HCT116 (cell line): ENCODE data around the gene LAD1. TPM values are rescaled to one million over a fixed set of nuclear protein-coding genes. Genes with fewer than 3 reads are reported as not detected.

ENCODE experiments used
- ATAC-seq: fragments of 200-7000 bp; cut with Tn5 transposase; 2 replicates; pipeline ENCODE4 v1.9.1; 2020; ENCODE audit warnings: mild to moderate bottlenecking, moderate library complexity
- BruUV-seq: library from RNA; stranded (reverse); fragments of 400-500 nt; replicated peaks from 2 replicates; lab custom pipeline; 2021; lab: Mats Ljungman, UMichigan
- CTCF ChIA-PET: fragments of 300-600 bp; sonication (Branson Sonifier 250); formaldehyde crosslinking; loops from one replicate; lab custom pipeline; 2021; ENCODE audit warnings: antibody characterized with exemption; lab: Charles Lee
- POLR2A ChIA-PET: fragments of 300-600, 350-600 bp; sonication (Branson Sonifier 250); formaldehyde crosslinking; loops from one replicate; lab custom pipeline; 2021; ENCODE audit warnings: antibody characterized with exemption; lab: Charles Lee
- RAD21 ChIA-PET, 2 experiments: fragments of 300-600 bp; sonication (Branson Sonifier 250); formaldehyde crosslinking; loops; one replicate each; lab custom pipeline; 2023; ENCODE audit warnings: low total read pairs in 2 of 2; ENCODE audit not compliant: uncharacterized antibody in 2 of 2, unreplicated experiment in 2 of 2, low non-redundant PET in 1 of 2; lab: Charles Lee
- DNase-seq: peaks from one replicate; pipeline ENCODE4 v3.0.0-alpha.2; 2010; ENCODE audit warnings: low read depth, low spot score
- H2AFZ ChIP-seq: fragments of 200-600 bp; shearing (Covaris generic), sonication (generic); 2 replicates; pipeline ENCODE4 v1.6.1; 2017; ENCODE audit warnings: low read depth, mixed run types, mixed read lengths, antibody characterized with exemption, low read length; ENCODE audit not compliant: poor library complexity, severe bottlenecking
- H3K27ac ChIP-seq: 2 replicates; pipeline ENCODE4 v1.5.1; 2012; ENCODE audit warnings: low read depth, low read length
- H3K27me3 ChIP-seq: fragments of 200-600 bp; sonication (generic); 2 replicates; pipeline ENCODE4 v1.6.1; 2016; ENCODE audit warnings: mixed run types, low read length, mixed read lengths; ENCODE audit not compliant: insufficient read depth
- H3K36me3 ChIP-seq, 2 experiments: fragments of 200-500 bp in 1 of 2; fragments of 200-600 bp in 1 of 2; sonication (Bioruptor generic) in 1 of 2; sonication (generic) in 1 of 2; 2 replicates each; pipeline versions ENCODE4 v1.5.1 to v1.6.1; 2014 to 2016; ENCODE audit warnings: low read length in 2 of 2, inconsistent platforms in 1 of 2, mixed read lengths in 1 of 2, mixed run types in 1 of 2; ENCODE audit not compliant: insufficient read depth in 2 of 2, control insufficient read depth in 1 of 2
- H3K4me1 ChIP-seq, 2 experiments: fragments of 200-600 bp in 1 of 2; sonication (generic) in 1 of 2; 2 replicates each; pipeline versions ENCODE4 v1.5.1 to v1.6.1; 2012 to 2017; ENCODE audit warnings: low read length in 2 of 2, inconsistent platforms in 1 of 2, mild to moderate bottlenecking in 1 of 2, mixed read lengths in 1 of 2, mixed run types in 1 of 2, moderate library complexity in 1 of 2; ENCODE audit not compliant: insufficient read depth in 2 of 2, control insufficient read depth in 1 of 2
- H3K4me2 ChIP-seq: fragments of 200-600 bp; sonication (generic); 2 replicates; pipeline ENCODE4 v1.6.1; 2017; ENCODE audit warnings: mixed run types, low read length, mixed read lengths
- H3K4me3 ChIP-seq, 2 experiments: fragments of 200-600 bp in 1 of 2; sonication (generic) in 1 of 2; replicated peaks in 1 of 2; 2 replicates each; pipeline ENCODE4 v1.5.1; 2011 to 2016; ENCODE audit warnings: low read length in 2 of 2, control low read depth in 1 of 2, low read depth in 1 of 2, mild to moderate bottlenecking in 1 of 2, mixed read lengths in 1 of 2, mixed run types in 1 of 2
- H3K79me2 ChIP-seq: fragments of 200-600 bp; sonication (generic); 2 replicates; pipeline ENCODE4 v1.6.1; 2017; ENCODE audit warnings: mild to moderate bottlenecking, mixed run types, low read length, moderate library complexity, mixed read lengths; ENCODE audit not compliant: insufficient read depth
- H3K9ac ChIP-seq: fragments of 200-600 bp; sonication (generic); 2 replicates; pipeline ENCODE4 v1.6.1; 2016; ENCODE audit warnings: low read length, mixed read lengths
- H3K9me2 ChIP-seq: fragments of 200-600 bp; sonication (generic), shearing (Covaris generic); 2 replicates; pipeline ENCODE4 v1.6.1; 2017; ENCODE audit warnings: mixed run types, mild to moderate bottlenecking, moderate library complexity; ENCODE audit not compliant: insufficient read depth
- H3K9me3 ChIP-seq, 2 experiments: fragments of 200-500 bp in 1 of 2; fragments of 200-600 bp in 1 of 2; sonication (Bioruptor generic) in 1 of 2; sonication (generic) in 1 of 2; 2 replicates each; pipeline ENCODE4 v1.6.1; 2014 to 2017; ENCODE audit warnings: low read length in 2 of 2, mixed read lengths in 2 of 2, inconsistent platforms in 1 of 2, low read depth in 1 of 2, mild to moderate bottlenecking in 1 of 2, mixed run types in 1 of 2, moderate library complexity in 1 of 2; ENCODE audit not compliant: control insufficient read depth in 1 of 2, insufficient read depth in 1 of 2
- H4K20me1 ChIP-seq: fragments of 200-600 bp; sonication (generic), shearing (Covaris generic); 2 replicates; pipeline ENCODE4 v1.6.1; 2017; ENCODE audit warnings: mixed run types, mild to moderate bottlenecking, moderate library complexity; ENCODE audit not compliant: insufficient read depth
- EGR1 ChIP-seq: IDR thresholded peaks from 2 replicates; pipeline ENCODE4 v1.6.1; 2012; ENCODE audit warnings: low read depth
- ELF1 ChIP-seq: IDR thresholded peaks from 2 replicates; pipeline ENCODE4 v1.6.1; 2012; ENCODE audit warnings: low read depth, borderline replicate concordance
- EZH2 ChIP-seq: fragments of 200-600 bp; sonication (generic); IDR thresholded peaks from 2 replicates; pipeline ENCODE4 v1.6.1; 2017; ENCODE audit warnings: antibody characterized with exemption, mixed run types
- EZH2phosphoT487 ChIP-seq: fragments of 200-600 bp; IDR thresholded peaks from 2 replicates; pipeline ENCODE4 v1.6.1; 2018; ENCODE audit warnings: antibody characterized with exemption, borderline replicate concordance
- FOSL1 ChIP-seq: IDR thresholded peaks from 2 replicates; pipeline ENCODE4 v1.6.1; 2012; ENCODE audit warnings: low read depth
- JUND ChIP-seq: IDR thresholded peaks from 2 replicates; pipeline ENCODE4 v1.6.1; 2012
- POLR2A ChIP-seq: IDR thresholded peaks from 2 replicates; pipeline ENCODE4 v1.7.0; 2011; ENCODE audit warnings: borderline replicate concordance; ENCODE audit not compliant: insufficient read depth, insufficient read length; ENCODE audit errors: extremely low read depth
- POLR2AphosphoS5 ChIP-seq: IDR thresholded peaks from 2 replicates; pipeline ENCODE4 v1.6.1; 2011; ENCODE audit warnings: mild to moderate bottlenecking, low read depth, low read length, moderate library complexity
- SIN3A ChIP-seq: IDR thresholded peaks from 2 replicates; pipeline ENCODE4 v1.6.1; 2012; ENCODE audit warnings: low read depth
- YY1 ChIP-seq: IDR thresholded peaks from 2 replicates; pipeline ENCODE4 v1.6.1; 2011; ENCODE audit warnings: low read length, low read depth, moderate library complexity, mild to moderate bottlenecking; ENCODE audit not compliant: insufficient replicate concordance; ENCODE audit errors: extremely low read depth
- ZNF274 ChIP-seq: fragments of 200-500 bp; sonication (Bioruptor generic); IDR thresholded peaks from 2 replicates; pipeline ENCODE4 v1.6.1; 2014; ENCODE audit warnings: mild to moderate bottlenecking, low read depth, low read length, inconsistent platforms
- intact Hi-C: fragments of 100-400 bp; cut with micrococcal nuclease; formaldehyde crosslinking; loops from 2 replicates; pipeline ENCODE4 v1.10.0; 2022
- total RNA-seq: library from RNA; stranded (reverse); gene quantifications from one replicate; pipeline ENCODE4 v1.2.1, GENCODE V29; 2021; ENCODE audit not compliant: unreplicated experiment
- TF ChIP-seq, protein P1 (sequence below), 3 experiments: fragments of 200-600 bp in 1 of 3; sonication (generic) in 1 of 3; IDR thresholded peaks in 2 of 3; conservative IDR thresholded peaks in 1 of 3; 2 replicates each; pipeline ENCODE4 v1.5.1; 2012 to 2017; ENCODE audit warnings: low read depth in 2 of 3, low read length in 2 of 3, antibody characterized with exemption in 1 of 3, borderline replicate concordance in 1 of 3, control low read depth in 1 of 3, mild to moderate bottlenecking in 1 of 3, mixed read lengths in 1 of 3, mixed run types in 1 of 3, moderate library complexity in 1 of 3; ENCODE audit not compliant: insufficient read depth in 1 of 3
- TF ChIP-seq, protein P2 (sequence below): IDR thresholded peaks from 2 replicates; pipeline ENCODE4 v1.6.1; 2011; ENCODE audit warnings: mild to moderate bottlenecking, low read length, moderate library complexity; ENCODE audit not compliant: insufficient replicate concordance; ENCODE audit errors: extremely low read depth

Gene LAD1
- total RNA-seq, 1 experiment from 2014 or later, result 56.1 TPM

GRCh38 chr1:201332021-201332420, 67.1 kb downstream of the LAD1 start:
- DNase-seq (no peak), ATAC-seq (no peak)
- Histone ChIP-seq H3K4me3 (no peak overlapping the region), H4K20me1 (no peaks in the 10 kb centered on the region), H3K36me3 (no peaks in the 10 kb centered on the region), H3K9me2 (no peaks in the 10 kb centered on the region), H3K79me2 (no peaks in the 10 kb centered on the region), H3K9me3 (no peaks in the 10 kb centered on the region), H3K4me1 (no peaks in the 10 kb centered on the region), H2AFZ (no peak overlapping the region), H3K4me2 (no peak overlapping the region), H3K27ac (no peak overlapping the region), H3K27me3 (no peaks in the 10 kb centered on the region), H3K9ac (no peak overlapping the region)
- no TSS peak for BruUV-seq
- TF ChIP-seq SIN3A, result no peak
- intact Hi-C loops, result no loop called here
- ChIA-PET POLR2A (no interaction called here), CTCF (interaction anchor here (0.9 to 1.6 kb wide), 2 partner anchors 15 to 18 kb away, joined by 3 read pairs; no protein-coding TSS in a partner anchor), RAD21 (no interaction called here)

GRCh38 chr1:201331166-201331565, 68.0 kb downstream of the LAD1 start:
- no peak for DNase-seq
- no peaks in the 10 kb centered on the region for H3K4me1 ChIP-seq
- no peak overlapping the region for H2AFZ ChIP-seq
- no peak overlapping the region for H3K9ac ChIP-seq
- H3K79me2 ChIP-seq, result no peaks in the 10 kb centered on the region
- H3K27ac ChIP-seq, result no peak overlapping the region
- H3K36me3 ChIP-seq, result no peaks in the 10 kb centered on the region
- ChIA-PET POLR2A (no interaction called here), RAD21 (no interaction called here), CTCF (no interaction called here)
- no peaks in the 10 kb centered on the region for H3K9me2 ChIP-seq
- no peak for ATAC-seq
- no peak overlapping the region for H3K4me3 ChIP-seq
- no TSS peak for BruUV-seq
- intact Hi-C loops, result no loop called here
- no peak overlapping the region for H3K4me2 ChIP-seq
- no peaks in the 10 kb centered on the region for H3K9me3 ChIP-seq
- no peaks in the 10 kb centered on the region for H3K27me3 ChIP-seq
- H4K20me1 ChIP-seq, result no peaks in the 10 kb centered on the region
- TF ChIP-seq EZH2 (no peak), POLR2AphosphoS5 (no peak), FOSL1 (no peak), POLR2A (no peak), YY1 (no peak), EGR1 (no peak), ELF1 (no peak), ZNF274 (no peak), JUND (no peak), EZH2phosphoT487 (no peak)
- TF ChIP-seq, protein P1, sequence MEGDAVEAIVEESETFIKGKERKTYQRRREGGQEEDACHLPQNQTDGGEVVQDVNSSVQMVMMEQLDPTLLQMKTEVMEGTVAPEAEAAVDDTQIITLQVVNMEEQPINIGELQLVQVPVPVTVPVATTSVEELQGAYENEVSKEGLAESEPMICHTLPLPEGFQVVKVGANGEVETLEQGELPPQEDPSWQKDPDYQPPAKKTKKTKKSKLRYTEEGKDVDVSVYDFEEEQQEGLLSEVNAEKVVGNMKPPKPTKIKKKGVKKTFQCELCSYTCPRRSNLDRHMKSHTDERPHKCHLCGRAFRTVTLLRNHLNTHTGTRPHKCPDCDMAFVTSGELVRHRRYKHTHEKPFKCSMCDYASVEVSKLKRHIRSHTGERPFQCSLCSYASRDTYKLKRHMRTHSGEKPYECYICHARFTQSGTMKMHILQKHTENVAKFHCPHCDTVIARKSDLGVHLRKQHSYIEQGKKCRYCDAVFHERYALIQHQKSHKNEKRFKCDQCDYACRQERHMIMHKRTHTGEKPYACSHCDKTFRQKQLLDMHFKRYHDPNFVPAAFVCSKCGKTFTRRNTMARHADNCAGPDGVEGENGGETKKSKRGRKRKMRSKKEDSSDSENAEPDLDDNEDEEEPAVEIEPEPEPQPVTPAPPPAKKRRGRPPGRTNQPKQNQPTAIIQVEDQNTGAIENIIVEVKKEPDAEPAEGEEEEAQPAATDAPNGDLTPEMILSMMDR (IDR thresholded peaks at IDR 0.05 in 2 of 3, conservative IDR thresholded peaks at IDR 0.05 in 1 of 3; ENCODE audit: borderline replicate concordance in 1 of 3, insufficient read depth in 1 of 3, low read depth in 2 of 3, low read length in 2 of 3), result no peak
- TF ChIP-seq, protein P2, sequence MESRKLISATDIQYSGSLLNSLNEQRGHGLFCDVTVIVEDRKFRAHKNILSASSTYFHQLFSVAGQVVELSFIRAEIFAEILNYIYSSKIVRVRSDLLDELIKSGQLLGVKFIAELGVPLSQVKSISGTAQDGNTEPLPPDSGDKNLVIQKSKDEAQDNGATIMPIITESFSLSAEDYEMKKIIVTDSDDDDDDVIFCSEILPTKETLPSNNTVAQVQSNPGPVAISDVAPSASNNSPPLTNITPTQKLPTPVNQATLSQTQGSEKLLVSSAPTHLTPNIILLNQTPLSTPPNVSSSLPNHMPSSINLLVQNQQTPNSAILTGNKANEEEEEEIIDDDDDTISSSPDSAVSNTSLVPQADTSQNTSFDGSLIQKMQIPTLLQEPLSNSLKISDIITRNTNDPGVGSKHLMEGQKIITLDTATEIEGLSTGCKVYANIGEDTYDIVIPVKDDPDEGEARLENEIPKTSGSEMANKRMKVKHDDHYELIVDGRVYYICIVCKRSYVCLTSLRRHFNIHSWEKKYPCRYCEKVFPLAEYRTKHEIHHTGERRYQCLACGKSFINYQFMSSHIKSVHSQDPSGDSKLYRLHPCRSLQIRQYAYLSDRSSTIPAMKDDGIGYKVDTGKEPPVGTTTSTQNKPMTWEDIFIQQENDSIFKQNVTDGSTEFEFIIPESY, result no peak
